ENCODE data around the gene ZBTB7A. TPM values are rescaled to one million over a fixed set of nuclear protein-coding genes. Genes with fewer than 3 reads are reported as not detected.

The ZBTB7A gene
- total RNA-seq, 1 donor from 2014 or later = 15.7 TPM

GRCh38 chr19:4101496-4101770 is 34.7 kb upstream of the ZBTB7A start:
- no peak for DNase-seq (ENCODE audit: low read depth, low spot score)
- Mint-ChIP-seq H3K4me3 (no peak overlapping the region), H3K4me1 (no peaks in the 10 kb centered on the region), H3K27ac (ENCODE audit: unreplicated experiment) (no peak overlapping the region), H3K27me3 (ENCODE audit: low read depth) (no peaks in the 10 kb centered on the region), H3K36me3 (ENCODE audit: low read depth) (peaks cover 9% of the 10 kb centered on the region), H3K9me3 (no peaks in the 10 kb centered on the region)
- TF ChIP-seq CTCF (conservative IDR thresholded peaks at IDR 0.05) = no peak

- Mint-ChIP-seq H3K9me3 (no peaks in the 10 kb centered on the region), H3K4me3 (no peak overlapping the region), H3K27ac (ENCODE audit: unreplicated experiment) (no peak overlapping the region), H3K4me1 (no peaks in the 10 kb centered on the region), H3K36me3 (ENCODE audit: low read depth) (peaks cover 10% of the 10 kb centered on the region), H3K27me3 (ENCODE audit: low read depth) (no peaks in the 10 kb centered on the region)
- TF ChIP-seq CTCF (conservative IDR thresholded peaks at IDR 0.05) = no peak
- DNase-seq (ENCODE audit: low read depth, low spot score) = no peak
Measured at GRCh38 chr19:4100647-4101495, 34.2 kb upstream of the ZBTB7A start.

GRCh38 chr19:4099041-4099764 is 32.5 kb upstream of the ZBTB7A start:
- no peaks in the 10 kb centered on the region for H3K4me1 Mint-ChIP-seq
- no peak overlapping the region for H3K4me3 Mint-ChIP-seq
- no peak for DNase-seq (ENCODE audit: low read depth, low spot score)
- H3K27ac Mint-ChIP-seq (ENCODE audit: unreplicated experiment) = no peak overlapping the region
- peaks cover 7% of the 10 kb centered on the region for H3K36me3 Mint-ChIP-seq (ENCODE audit: low read depth)
- TF ChIP-seq CTCF (conservative IDR thresholded peaks at IDR 0.05) = no peak
- H3K27me3 Mint-ChIP-seq (ENCODE audit: low read depth) = no peaks in the 10 kb centered on the region
- no peaks in the 10 kb centered on the region for H3K9me3 Mint-ChIP-seq

- Mint-ChIP-seq H3K4me3 (no peak overlapping the region), H3K27ac (ENCODE audit: unreplicated experiment) (no peak overlapping the region), H3K9me3 (no peaks in the 10 kb centered on the region), H3K36me3 (ENCODE audit: low read depth) (peaks cover 7% of the 10 kb centered on the region), H3K4me1 (no peaks in the 10 kb centered on the region), H3K27me3 (ENCODE audit: low read depth) (no peaks in the 10 kb centered on the region)
- no peak for DNase-seq (ENCODE audit: low read depth, low spot score)
- TF ChIP-seq CTCF (conservative IDR thresholded peaks at IDR 0.05) = no peak
Measured at GRCh38 chr19:4098493-4098892, 31.8 kb upstream of the ZBTB7A start.

- Mint-ChIP-seq H3K9me3 (no peaks in the 10 kb centered on the region), H3K36me3 (ENCODE audit: low read depth) (peaks cover 7% of the 10 kb centered on the region), H3K27ac (ENCODE audit: unreplicated experiment) (no peak overlapping the region)
Measured at GRCh38 chr19:4097501-4097900, 30.8 kb upstream of the ZBTB7A start.

More at GRCh38 chr19:4097501-4097900, 30.8 kb upstream of the ZBTB7A start:
- no peak for TF ChIP-seq CTCF (conservative IDR thresholded peaks at IDR 0.05)
- DNase-seq (ENCODE audit: low read depth, low spot score) = no peak
- Mint-ChIP-seq H3K27me3 (ENCODE audit: low read depth) (no peaks in the 10 kb centered on the region), H3K4me3 (no peak overlapping the region), H3K4me1 (no peaks in the 10 kb centered on the region)

Measured in neural crest cell (in vitro differentiated cells).